ENCODE data around the gene IMP3.

DNA sequence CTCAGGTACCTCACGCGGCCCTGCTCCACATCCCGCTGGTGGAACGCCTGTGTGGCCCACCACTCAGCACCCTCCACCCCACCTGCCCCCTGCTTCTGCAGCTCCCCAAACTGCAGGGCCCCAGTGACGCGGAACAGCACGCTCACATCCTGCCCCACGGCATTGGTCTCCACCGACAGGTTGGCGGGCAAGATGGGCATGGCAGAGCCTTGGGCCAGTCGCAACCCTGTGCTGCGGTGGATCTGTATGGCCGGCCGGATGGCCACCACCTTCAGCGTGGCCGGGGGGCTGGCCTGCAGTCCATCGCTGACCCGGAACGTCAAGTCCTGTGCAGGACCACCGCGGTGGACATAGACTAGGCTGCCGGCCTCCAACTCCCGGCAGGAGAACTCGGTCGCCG, 48.8 kb upstream of the IMP3 start:
- TF ChIP-seq, protein P1, sequence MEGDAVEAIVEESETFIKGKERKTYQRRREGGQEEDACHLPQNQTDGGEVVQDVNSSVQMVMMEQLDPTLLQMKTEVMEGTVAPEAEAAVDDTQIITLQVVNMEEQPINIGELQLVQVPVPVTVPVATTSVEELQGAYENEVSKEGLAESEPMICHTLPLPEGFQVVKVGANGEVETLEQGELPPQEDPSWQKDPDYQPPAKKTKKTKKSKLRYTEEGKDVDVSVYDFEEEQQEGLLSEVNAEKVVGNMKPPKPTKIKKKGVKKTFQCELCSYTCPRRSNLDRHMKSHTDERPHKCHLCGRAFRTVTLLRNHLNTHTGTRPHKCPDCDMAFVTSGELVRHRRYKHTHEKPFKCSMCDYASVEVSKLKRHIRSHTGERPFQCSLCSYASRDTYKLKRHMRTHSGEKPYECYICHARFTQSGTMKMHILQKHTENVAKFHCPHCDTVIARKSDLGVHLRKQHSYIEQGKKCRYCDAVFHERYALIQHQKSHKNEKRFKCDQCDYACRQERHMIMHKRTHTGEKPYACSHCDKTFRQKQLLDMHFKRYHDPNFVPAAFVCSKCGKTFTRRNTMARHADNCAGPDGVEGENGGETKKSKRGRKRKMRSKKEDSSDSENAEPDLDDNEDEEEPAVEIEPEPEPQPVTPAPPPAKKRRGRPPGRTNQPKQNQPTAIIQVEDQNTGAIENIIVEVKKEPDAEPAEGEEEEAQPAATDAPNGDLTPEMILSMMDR (IDR thresholded peaks at IDR 0.05; ENCODE audit: extremely low read depth in 1 of 2, insufficient read depth in 1 of 2, low read depth in 1 of 2, low read length in 2 of 2): no peak
- TF ChIP-seq POLR2AphosphoS5 (IDR thresholded peaks at IDR 0.05; ENCODE audit: insufficient read depth, low read depth, low read length) (no peak), POLR2A (IDR thresholded peaks at IDR 0.05; ENCODE audit: low read depth, low read length) (no peak), MYC (IDR thresholded peaks at IDR 0.05; ENCODE audit: low read depth, low read length) (no peak), FOS (IDR thresholded peaks at IDR 0.05; ENCODE audit: borderline replicate concordance, insufficient read depth, low read length) (no peak)

Measured in endothelial cell of umbilical vein (primary cell).